AG20443 (cell line): ENCODE data around the gene KRT2.

Experiments
- DNase-seq: peaks from one replicate; pipeline ENCODE4 v3.0.0; 2012; ENCODE audit warnings: low spot score, mixed read lengths

Gene KRT2

DNA sequence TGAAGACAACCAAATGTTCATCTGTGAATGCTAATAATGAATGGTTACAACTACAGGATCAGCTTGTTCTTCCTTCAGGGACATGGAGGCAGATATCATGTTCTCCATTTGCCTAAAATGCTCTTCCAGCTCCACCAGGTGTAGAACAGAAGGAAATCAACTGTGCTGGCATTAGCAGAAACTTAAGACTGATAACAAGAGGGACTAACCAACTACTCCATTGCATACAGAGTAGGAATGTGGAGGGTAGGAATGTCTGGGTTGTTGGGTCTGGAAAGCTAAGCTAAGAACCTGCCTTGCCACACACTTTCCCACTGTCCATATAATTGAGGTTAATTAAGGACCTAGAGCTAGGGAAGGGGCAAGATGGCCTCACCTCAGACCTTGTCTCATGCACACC lies 11.4 kb upstream of the KRT2 start:
- DNase-seq = no peak

DNA sequence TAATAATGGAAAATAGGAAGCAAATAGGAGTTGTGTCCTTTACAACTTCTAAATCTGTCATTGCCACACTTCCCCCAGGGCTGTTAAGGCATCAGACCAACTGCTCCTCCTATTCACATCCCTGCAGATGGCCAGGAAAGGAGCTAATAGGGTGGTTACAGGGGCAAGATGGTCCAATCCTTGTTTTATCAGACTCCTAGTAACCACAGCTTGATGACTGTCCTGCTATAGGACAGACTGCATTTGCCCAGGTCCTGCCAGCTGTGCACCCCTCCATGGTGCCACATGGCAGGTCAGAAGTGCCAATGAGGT lies 10.9 kb upstream of the KRT2 start:
- no peak for DNase-seq

- no peak for DNase-seq
Observed at GRCh38 chr12:52662093-52662917, 10.3 kb upstream of the KRT2 start.

DNA sequence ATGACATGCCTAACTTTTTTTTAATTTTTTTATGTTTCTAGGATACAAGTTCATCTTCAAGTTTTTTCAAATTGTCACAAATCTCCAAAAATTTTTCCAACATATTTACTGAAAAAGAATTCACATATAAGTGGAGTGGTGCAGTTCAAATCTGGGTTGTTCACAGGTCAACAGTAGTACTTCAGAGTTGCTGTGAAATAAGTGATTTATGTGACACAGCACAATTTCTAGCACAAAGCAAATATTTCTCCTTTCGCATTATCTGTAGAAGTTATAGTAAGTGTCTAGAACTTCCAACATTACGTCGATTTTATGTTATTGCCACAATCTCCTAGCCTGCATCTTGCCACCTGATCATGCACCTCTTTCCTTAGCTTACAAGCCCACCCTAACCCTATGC lies 9.7 kb upstream of the KRT2 start:
- DNase-seq = no peak

GRCh38 chr12:52660934-52661499 lies 9.0 kb upstream of the KRT2 start:
- no peak for DNase-seq

DNA sequence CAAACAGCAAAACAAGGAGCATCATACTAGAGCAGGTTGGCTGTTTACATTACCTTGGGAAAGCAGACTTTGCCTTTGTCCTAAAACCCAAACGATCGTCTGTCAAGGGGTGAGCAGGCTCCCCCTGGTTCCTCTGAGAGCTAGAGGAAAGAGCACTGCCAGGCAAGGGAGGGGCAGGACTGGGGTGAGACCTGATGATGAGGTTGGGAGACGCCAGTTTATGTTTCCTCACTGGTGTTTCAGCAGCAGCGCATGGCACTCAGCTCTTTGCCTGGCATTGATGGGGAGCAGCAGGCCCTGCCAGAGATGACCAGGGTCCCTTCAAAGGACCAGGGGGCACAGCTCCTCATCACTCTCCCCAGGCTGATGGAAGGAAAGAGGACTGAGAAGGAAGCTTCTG lies 7.9 kb upstream of the KRT2 start:
- DNase-seq = no peak

DNA sequence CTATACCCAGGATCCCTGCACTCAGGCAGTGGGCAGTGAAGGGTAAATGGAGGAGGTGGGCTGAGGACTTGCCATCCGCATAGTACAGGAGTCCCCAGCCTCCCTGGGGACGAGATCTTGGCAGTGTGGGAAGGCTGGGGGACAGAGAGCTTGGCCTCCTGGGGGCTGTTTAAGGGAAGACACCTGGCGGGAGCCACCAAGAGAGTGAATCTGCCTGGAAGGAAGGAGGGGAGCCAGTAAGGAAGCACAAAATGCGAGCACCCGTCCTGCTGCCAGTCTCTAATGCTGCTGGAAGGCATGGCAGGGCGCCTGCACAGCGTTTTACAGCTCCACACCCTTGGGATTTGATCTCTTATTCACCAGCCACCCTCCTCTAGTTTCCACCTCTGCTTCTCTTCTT lies 7.4 kb upstream of the KRT2 start:
- DNase-seq = no peak

- DNase-seq = no peak
Observed at GRCh38 chr12:52658196-52658595, 6.2 kb upstream of the KRT2 start.

DNA sequence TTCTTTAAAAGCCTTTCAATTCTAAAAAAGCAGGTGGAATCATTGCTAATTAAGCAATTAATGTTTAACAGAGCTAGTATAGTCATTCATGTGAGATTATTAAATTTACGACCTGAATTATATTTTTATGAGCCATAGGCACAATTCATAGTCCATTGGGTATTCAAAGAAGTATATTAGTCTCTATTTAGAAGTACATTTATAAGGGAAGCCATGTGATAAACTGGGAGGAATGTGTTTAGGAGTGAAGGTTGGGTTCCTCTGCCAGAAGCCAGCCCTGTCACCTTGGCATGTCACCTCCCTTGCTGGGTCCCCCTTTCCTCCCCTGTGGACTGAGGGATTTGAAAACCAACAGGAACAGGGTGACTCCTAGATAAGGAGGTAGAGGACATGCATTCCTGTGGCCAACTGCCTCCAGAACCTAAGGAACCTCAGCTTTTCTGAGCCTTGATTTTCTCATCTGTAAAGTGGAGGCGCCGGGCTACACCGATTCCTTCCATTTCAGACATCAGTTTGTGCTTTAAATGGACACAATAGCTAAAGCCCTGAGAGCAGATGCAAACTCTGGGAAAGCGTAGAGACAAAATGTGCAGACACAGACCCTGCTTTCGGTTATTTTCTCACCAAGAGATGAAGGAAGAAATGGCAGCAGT lies 5.4 kb upstream of the KRT2 start:
- DNase-seq = no peak

GRCh38 chr12:52656616-52657015 lies 4.6 kb upstream of the KRT2 start:
- DNase-seq = no peak

GRCh38 chr12:52655720-52656124 lies 3.7 kb upstream of the KRT2 start:
- no peak for DNase-seq

DNA sequence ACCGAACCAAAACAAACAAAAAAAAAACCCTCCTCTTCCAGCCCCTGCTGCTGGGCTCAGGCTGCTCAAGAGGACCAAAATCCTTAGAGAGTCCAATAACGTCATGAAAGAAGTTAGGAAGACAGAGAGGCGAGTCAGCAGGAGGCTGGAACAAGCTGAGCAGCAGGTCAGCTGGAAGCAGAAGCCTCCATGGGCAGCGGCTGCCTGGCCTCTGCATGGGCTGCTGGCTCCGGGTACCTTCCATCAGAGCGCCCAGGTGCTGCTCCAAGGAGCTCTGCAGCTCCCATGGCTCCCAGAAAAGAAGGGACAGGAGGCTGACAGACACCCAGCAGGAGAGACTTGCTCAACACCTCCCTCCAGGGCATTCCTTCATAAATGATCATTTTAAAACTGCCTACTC lies 3.2 kb upstream of the KRT2 start:
- DNase-seq = no peak

GRCh38 chr12:52650520-52651081 lies 1.4 kb downstream of the KRT2 start:
- DNase-seq = peak; percentile 25

DNA sequence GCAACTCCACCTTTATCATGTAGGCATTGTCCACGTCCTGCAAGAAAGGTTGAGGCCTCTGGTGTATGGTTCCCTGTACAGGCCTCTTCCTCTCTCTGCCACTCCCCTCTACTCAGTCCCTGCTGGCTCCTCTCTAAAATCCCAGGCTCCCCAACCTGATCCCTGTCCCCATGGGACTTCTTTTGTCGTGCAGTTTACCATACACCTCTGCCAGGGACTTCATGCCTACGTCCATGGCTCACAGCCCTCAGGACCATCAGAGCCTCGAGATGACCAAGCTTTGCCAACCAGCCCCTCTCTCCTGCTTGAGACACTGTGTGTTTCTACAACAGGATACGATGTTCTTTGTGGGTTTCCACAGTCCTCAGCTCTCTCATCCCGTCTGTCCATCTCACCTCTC lies 2.9 kb downstream of the KRT2 start:
- DNase-seq = no peak

GRCh38 chr12:52648012-52648550 lies 3.9 kb downstream of the KRT2 start:
- no peak for DNase-seq

GRCh38 chr12:52647601-52648000 lies 4.4 kb downstream of the KRT2 start:
- DNase-seq = no peak

- DNase-seq = no peak
Observed at GRCh38 chr12:52646613-52647012, 5.4 kb downstream of the KRT2 start.

GRCh38 chr12:52645982-52646381 lies 6.0 kb downstream of the KRT2 start:
- DNase-seq = no peak

DNA sequence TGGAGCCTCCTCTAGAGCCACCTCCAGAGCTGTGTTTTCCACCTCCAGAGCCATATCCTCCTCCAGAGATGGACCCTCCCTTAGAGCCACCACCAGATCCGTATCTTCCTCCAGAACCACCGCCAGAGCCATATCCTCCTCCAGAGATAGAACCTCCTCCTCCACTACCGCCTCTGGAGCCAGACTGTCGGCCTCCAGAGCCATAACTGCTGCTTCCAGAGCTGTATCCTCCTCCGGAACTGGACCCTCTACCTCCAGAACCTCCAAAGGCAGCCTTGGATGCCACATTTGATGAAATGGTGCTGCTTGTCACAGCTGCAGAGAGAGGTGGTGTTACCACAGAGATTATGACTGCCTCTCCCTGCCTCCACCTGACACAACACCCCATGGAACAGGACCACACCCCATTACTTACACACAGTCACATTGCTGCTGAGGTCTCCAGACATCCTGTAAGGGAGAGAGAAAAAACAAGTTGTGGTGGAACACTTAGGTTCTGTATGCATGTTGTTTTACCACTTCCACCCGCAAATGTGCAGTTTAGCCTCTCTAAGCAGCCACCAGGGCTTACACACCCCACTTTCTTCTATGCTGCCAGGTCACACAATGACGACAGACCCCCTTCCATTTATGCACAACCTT lies 6.8 kb downstream of the KRT2 start:
- DNase-seq = no peak

DNA sequence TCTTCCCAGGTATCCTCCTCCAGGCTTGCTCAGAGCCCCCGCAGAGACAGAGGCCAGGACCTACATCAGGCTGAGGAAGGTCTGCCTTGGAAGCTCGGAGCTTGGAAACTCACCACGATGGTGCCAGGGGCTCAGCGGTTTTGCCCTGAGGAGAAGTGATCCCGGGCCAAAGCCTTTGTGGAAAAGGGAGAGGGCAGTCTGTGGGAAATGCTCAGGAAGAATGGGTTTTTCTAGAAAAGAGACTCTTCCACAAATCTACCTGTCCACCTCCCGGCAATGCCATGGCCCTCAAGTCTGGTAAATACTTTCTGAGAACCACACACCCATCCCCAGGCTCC lies 8.0 kb downstream of the KRT2 start:
- DNase-seq = no peak

DNA sequence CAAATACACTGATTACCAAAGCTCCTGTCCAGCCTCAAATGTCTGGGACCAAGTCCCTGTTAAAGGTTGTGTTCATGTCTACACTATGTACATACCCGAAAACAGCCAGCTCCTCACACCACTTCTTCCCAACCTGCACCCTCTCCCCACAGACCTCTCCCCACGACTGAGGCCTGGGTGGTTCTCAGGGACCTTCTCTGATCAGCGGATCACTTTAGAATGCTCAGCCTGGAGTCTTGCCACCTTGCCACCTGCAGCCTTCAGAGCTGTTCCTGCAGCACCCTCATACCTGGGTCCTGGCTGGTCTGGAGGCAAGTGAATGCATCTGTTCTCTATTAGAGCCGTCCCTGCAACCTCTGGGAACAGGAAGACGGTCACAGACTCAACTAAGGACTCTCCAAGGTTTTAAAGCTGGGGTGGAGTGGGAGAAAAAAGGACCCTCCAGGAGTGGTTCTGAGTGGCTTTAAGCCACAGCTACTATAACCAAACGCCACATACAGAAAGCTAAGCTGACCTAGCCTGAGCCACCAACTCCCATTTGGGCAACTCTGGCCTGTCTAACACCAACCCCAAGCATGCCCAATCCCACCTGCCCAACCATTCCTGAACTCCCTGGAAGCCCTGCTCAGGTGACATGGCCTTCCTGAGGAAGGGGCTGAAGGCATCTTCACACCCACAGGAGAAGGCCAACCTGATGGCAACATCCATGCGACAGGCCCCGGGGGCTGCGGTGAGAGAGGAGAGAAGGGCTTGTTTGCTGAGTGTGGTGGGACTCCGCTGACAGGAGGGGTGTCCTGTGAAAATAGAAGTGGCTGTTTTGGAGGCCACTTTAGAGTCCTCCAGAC lies 8.6 kb downstream of the KRT2 start:
- no peak for DNase-seq

DNA sequence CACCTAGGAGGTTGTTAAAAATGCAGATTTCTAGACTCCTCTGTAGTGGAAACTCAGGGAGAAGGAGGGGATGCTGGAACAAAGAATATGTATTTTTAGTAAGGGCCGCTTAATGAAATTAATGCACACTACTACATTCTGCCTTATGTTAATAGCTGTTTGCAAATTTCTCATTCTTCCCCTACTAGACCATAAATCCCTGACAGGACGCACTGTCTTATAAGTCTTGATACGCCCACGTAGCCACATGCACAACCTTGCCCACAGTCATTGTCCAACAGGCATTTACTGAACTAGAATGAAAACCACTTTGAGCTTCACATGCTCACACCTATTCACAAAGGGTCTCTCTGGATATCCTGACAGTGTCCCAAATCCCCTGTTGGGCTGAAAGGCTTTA lies 10.5 kb downstream of the KRT2 start:
- DNase-seq = no peak
